Pancreas (tissue), 10 donors: Measurements from ENCODE around the gene DLD. TPM values are rescaled to one million over a fixed set of nuclear protein-coding genes. Genes with fewer than 3 reads are reported as not detected.

Experiments used
- ATAC-seq, 4 donors: fragments of 200-7000 bp; cut with Tn5 transposase; one replicate each; pipeline versions ENCODE4 v1.8.0 to v1.9.1; 2020; ENCODE audit warnings: mild to moderate bottlenecking in 4 of 4, moderate library complexity in 4 of 4
- DNase-seq, 6 donors: peaks; one replicate each; pipeline ENCODE4 v3.0.0-alpha.2; 2020
- FAIRE-seq: peaks from 2 replicates; lab custom pipeline; 2012; peaks lifted over from hg19 to GRCh38; lab: Jason Lieb, UNC
- H3K27ac ChIP-seq, 4 donors: fragments of 200-600 bp; sonication (generic); 1 replicate in 3 of 4; 2 replicates in 1 of 4; pipeline versions ENCODE4 v1.5.0 to v1.8.0; 2020
- H3K27me3 ChIP-seq, 4 donors: fragments of 200-600 bp; one replicate each; pipeline ENCODE4 v1.8.0; 2021
- H3K36me3 ChIP-seq, 3 donors: fragments of 200-600 bp; sonication (generic) in 1 of 3; one replicate each; pipeline versions ENCODE4 v1.5.0 to v1.8.0; 2020 to 2021
- H3K4me1 ChIP-seq, 3 donors: fragments of 200-600 bp; one replicate each; pipeline ENCODE4 v1.8.0; 2021
- H3K4me3 ChIP-seq, 4 donors: fragments of 200-600 bp; sonication (generic) in 2 of 4; one replicate each; pipeline versions ENCODE4 v1.5.0 to v1.8.0; 2020 to 2021
- H3K9me3 ChIP-seq, 4 donors: fragments of 200-600 bp; one replicate each; pipeline ENCODE4 v1.8.0; 2021
- WGBS, 2 donors: extraction: QIAGEN DNeasy Blood & Tissue Kit; methylation state at CpG; one replicate each; pipeline ENCODE4 v1.1.7; 2013; 5-methylcytosine and 5-hydroxymethylcytosine counted together
- intact Hi-C, 3 donors: fragments of 100-400 bp; cut with DNase I; formaldehyde crosslinking; loops; one replicate each; pipeline versions ENCODE4 v1.11.1 to v1.14.2; 2022
- polyA plus RNA-seq, 2 donors: library from polyadenylated mRNA; stranded (reverse); fragments of 200-250 nt; gene quantifications; one replicate each; pipeline ENCODE4 v1.2.3, GENCODE V29; 2013
- total RNA-seq, 6 donors: library from RNA; stranded (reverse); fragmentation: NEBNext Ultra II Directional in 4 of 6; extraction: Animal tissue kit (Norgen Biotek cat#: 25700) in 4 of 6; gene quantifications; one replicate each; pipeline versions ENCODE4 v1.2.1 to v1.2.4, GENCODE V29; 2021 to 2023
- TF ChIP-seq, protein P1 (sequence below), 4 donors: fragments of 200-600 bp; sonication (generic) in 3 of 4; IDR thresholded peaks; one replicate each; pipeline versions ENCODE4 v1.5.0 to v1.8.0; 2021; ENCODE audit warnings: antibody characterized with exemption in 4 of 4
- donor health status: healthy with polysubstance abuse.
- donor health status: DM: no; HTN: no; CAD: no; lungs with moderate emphysema.
- donor health status: DM: no; HTN: no; CAD: no.
- donor health status: control.
- donor health status: control.
- donor health status: Bipolar disorder and iron deficiency.
- donor health status: DM: yes; HTN: yes; CAD: no.
- donor health status: DM: no; HTN: no; CAD: no.
- donor health status: DM: no; HTN: no; CAD: no.
- donor health status: DM: yes; HTN: yes; CAD: no.

Gene DLD
- total and polyA plus RNA-seq, 8 donors, result 8.2 to 43.0 (median 34.1) TPM

- no peaks in the 10 kb centered on the region for H3K27me3 ChIP-seq
- peaks cover 13 to 16% (median 15%) of the 10 kb centered on the region in 3 donors for H3K4me1 ChIP-seq
- no peaks in the 10 kb centered on the region for H3K9me3 ChIP-seq
- WGBS, 2 donors, result 94 to 100% methylated on average over 1 of the region's 1 CpG
- TF ChIP-seq, protein P1, sequence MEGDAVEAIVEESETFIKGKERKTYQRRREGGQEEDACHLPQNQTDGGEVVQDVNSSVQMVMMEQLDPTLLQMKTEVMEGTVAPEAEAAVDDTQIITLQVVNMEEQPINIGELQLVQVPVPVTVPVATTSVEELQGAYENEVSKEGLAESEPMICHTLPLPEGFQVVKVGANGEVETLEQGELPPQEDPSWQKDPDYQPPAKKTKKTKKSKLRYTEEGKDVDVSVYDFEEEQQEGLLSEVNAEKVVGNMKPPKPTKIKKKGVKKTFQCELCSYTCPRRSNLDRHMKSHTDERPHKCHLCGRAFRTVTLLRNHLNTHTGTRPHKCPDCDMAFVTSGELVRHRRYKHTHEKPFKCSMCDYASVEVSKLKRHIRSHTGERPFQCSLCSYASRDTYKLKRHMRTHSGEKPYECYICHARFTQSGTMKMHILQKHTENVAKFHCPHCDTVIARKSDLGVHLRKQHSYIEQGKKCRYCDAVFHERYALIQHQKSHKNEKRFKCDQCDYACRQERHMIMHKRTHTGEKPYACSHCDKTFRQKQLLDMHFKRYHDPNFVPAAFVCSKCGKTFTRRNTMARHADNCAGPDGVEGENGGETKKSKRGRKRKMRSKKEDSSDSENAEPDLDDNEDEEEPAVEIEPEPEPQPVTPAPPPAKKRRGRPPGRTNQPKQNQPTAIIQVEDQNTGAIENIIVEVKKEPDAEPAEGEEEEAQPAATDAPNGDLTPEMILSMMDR (IDR thresholded peaks at IDR 0.05), result no peak
- ATAC-seq (no peak), DNase-seq (no peak), FAIRE-seq (no peak)
- intact Hi-C loops, result no loop called here
- no peak overlapping the region for H3K4me3 ChIP-seq
- no peak overlapping the region for H3K27ac ChIP-seq
- no peaks in the 10 kb centered on the region for H3K36me3 ChIP-seq
Observed at GRCh38 chr7:107865956-107866775, 24.8 kb upstream of the DLD start.

GRCh38 chr7:107867858-107868466 is 23.0 kb upstream of the DLD start:
- Histone ChIP-seq H3K4me3 (no peak overlapping the region), H3K4me1 (peaks cover 9 to 16% (median 15%) of the 10 kb centered on the region in 3 donors), H3K36me3 (no peaks in the 10 kb centered on the region), H3K27me3 (no peaks in the 10 kb centered on the region), H3K9me3 (no peaks in the 10 kb centered on the region), H3K27ac (peak overlapping the region in 2 of 4 donors; percentile 10 to 37)
- WGBS, 2 donors, result 16 to 21% methylated on average over 3 of the region's 3 CpGs
- intact Hi-C loops, result no loop called here
- FAIRE-seq (no peak), DNase-seq (peak in 1 of 6 donors; percentile 29), ATAC-seq (peak; percentile 90 to 96 (median 92))
- TF ChIP-seq, protein P1 (IDR thresholded peaks at IDR 0.05), result no peak

GRCh38 chr7:107870427-107871000 is 20.5 kb upstream of the DLD start:
- intact Hi-C loops, result loop anchor here in 2 of 3 donors (5.0 to 10.0 kb wide), 3 partner anchors 113 to 406 kb away; partner anchors contain the start of gene CBLL1 (in 1 of the 2)
- Histone ChIP-seq H3K4me3 (no peak overlapping the region), H3K4me1 (peaks cover 9 to 16% (median 15%) of the 10 kb centered on the region in 3 donors), H3K27me3 (no peaks in the 10 kb centered on the region), H3K36me3 (no peaks in the 10 kb centered on the region), H3K9me3 (no peaks in the 10 kb centered on the region), H3K27ac (no peak overlapping the region)
- FAIRE-seq (no peak), DNase-seq (no peak), ATAC-seq (no peak)
- 67% methylated on average over 5 of the region's 5 CpGs for WGBS, 2 donors
- TF ChIP-seq, protein P1 (IDR thresholded peaks at IDR 0.05), result no peak

DNA sequence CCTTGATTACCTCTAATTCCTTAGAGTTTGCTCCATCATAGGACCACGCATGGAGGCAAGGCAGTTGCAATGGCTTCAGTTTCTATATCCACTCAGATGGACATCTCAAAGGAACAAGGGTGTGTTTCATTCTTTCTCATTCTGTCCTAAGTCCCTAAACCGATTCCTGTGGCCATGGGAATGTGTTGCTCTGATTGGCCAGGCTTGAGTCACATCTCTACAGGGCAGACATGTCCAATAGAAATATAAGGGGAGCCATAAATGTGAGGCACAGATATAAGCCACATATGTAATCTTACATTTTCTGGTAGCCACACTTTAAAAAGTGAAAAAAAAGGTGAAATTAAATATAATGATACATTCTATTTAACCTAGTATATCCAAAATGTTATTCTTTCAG is 16.9 kb upstream of the DLD start:
- no peaks in the 10 kb centered on the region for H3K9me3 ChIP-seq
- FAIRE-seq (no peak), DNase-seq (no peak), ATAC-seq (no peak)
- TF ChIP-seq, protein P1 (IDR thresholded peaks at IDR 0.05), result no peak
- no peak overlapping the region for H3K4me3 ChIP-seq
- 50 to 65% methylated on average over 2 of the region's 2 CpGs for WGBS, 2 donors
- no peaks in the 10 kb centered on the region for H3K36me3 ChIP-seq
- peaks cover 0 to under 1% (median 0%) of the 10 kb centered on the region in 3 donors for H3K4me1 ChIP-seq
- H3K27me3 ChIP-seq, result no peaks in the 10 kb centered on the region
- intact Hi-C loops, result loop anchor here in 2 of 3 donors (5.0 to 10.0 kb wide), 3 partner anchors 117 to 409 kb away; partner anchors contain the start of gene CBLL1 (in 1 of the 2)
- H3K27ac ChIP-seq, result no peak overlapping the region
